Keratinocyte (primary cell): ENCODE measurements around the gene RASGEF1C.
"Not testable (repeated sequence)": the region's sequence is repeated elsewhere in the genome, so short reads cannot be mapped to it uniquely, and the experiment has no call there.

ENCODE experiments used
- EZH2 ChIP-seq: IDR thresholded peaks from one replicate; pipeline ENCODE4 v1.6.1; 2012; ENCODE audit warnings: inconsistent platforms, mild to moderate bottlenecking, low read length, moderate library complexity
- TF ChIP-seq, protein P1 (sequence below), 3 experiments: IDR thresholded peaks in 1 of 3; conservative IDR thresholded peaks in 1 of 3; optimal IDR thresholded peaks in 1 of 3; 2 replicates in 2 of 3; 3 replicates in 1 of 3; pipeline versions ENCODE3 to v1.5.1; 2011; ENCODE audit warnings: low read length in 3 of 3, mild to moderate bottlenecking in 3 of 3, moderate library complexity in 2 of 3, control low read depth in 1 of 3, inconsistent platforms in 1 of 3; ENCODE audit not compliant: insufficient read depth in 2 of 3; ENCODE audit errors: extremely low read depth in 1 of 3

- TF ChIP-seq, protein P1, sequence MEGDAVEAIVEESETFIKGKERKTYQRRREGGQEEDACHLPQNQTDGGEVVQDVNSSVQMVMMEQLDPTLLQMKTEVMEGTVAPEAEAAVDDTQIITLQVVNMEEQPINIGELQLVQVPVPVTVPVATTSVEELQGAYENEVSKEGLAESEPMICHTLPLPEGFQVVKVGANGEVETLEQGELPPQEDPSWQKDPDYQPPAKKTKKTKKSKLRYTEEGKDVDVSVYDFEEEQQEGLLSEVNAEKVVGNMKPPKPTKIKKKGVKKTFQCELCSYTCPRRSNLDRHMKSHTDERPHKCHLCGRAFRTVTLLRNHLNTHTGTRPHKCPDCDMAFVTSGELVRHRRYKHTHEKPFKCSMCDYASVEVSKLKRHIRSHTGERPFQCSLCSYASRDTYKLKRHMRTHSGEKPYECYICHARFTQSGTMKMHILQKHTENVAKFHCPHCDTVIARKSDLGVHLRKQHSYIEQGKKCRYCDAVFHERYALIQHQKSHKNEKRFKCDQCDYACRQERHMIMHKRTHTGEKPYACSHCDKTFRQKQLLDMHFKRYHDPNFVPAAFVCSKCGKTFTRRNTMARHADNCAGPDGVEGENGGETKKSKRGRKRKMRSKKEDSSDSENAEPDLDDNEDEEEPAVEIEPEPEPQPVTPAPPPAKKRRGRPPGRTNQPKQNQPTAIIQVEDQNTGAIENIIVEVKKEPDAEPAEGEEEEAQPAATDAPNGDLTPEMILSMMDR (optimal IDR thresholded peaks at IDR 0.05 in 1 of 3, IDR thresholded peaks at IDR 0.05 in 1 of 3, conservative IDR thresholded peaks at IDR 0.05 in 1 of 3; ENCODE audit: extremely low read depth in 1 of 3, insufficient read depth in 2 of 3, low read length in 3 of 3): not testable (repeated sequence)
- not testable (repeated sequence) for TF ChIP-seq EZH2
Measured at GRCh38 chr5:180126156-180126555, 82.9 kb downstream of the RASGEF1C start.
